Mesangial cell (primary cell): ENCODE data around the gene TUBE1. TPM values are rescaled to one million over a fixed set of nuclear protein-coding genes. Genes with fewer than 3 reads are reported as not detected.

ENCODE experiments used
- total RNA-seq: library from RNA; depleted of rRNA; stranded (reverse); fragments of >200 nt; gene quantifications from 2 replicates; pipeline ENCODE4 v1.2.3, GENCODE V29; 2015

The TUBE1 gene, protein sequence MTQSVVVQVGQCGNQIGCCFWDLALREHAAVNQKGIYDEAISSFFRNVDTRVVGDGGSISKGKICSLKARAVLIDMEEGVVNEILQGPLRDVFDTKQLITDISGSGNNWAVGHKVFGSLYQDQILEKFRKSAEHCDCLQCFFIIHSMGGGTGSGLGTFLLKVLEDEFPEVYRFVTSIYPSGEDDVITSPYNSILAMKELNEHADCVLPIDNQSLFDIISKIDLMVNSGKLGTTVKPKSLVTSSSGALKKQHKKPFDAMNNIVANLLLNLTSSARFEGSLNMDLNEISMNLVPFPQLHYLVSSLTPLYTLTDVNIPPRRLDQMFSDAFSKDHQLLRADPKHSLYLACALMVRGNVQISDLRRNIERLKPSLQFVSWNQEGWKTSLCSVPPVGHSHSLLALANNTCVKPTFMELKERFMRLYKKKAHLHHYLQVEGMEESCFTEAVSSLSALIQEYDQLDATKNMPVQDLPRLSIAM
- 10.6 and 13.7 TPM in 2 replicates for total RNA-seq

DNA sequence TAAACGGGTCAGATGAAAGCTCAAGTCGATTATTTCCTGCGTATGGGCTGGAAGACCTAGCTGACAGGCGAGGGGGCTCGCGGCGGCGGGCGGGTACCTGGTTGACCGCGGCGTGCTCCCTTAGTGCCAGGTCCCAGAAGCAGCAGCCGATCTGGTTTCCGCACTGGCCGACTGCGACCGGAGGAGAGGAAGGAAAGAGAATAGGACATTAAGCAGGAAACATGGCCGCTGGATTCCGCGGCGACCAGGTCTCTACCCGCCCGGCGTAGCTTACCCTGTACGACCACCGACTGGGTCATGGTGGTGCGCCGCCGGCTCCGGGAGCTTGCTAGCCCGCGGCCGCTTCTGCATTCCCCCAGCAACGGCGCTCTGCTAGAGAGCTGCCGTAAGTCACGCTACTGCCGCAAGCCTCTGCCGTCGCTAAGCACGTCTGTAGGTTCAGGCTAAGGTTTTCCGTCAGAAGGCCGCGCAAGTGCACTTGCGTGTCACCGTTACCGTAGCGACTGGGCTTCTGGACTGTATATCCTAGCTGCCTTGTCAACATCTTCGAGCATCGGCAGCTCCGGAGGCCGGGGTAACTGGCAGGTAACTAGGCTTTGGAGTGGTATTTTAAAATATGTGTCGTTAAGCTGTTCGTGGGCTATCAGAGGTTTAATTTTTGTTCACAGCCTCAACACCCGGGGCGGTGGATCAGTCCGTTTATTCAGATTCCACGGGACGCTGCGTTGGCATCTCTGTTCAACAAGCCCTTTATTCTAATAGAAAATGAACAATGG is at the start of gene TUBE1, which contains the start of gene FAM229B:
TSS of gene TUBE1 (minus strand) at position 347 of the 776 bp plus-strand sequence. CDS start at position 299, 48 bp downstream.
TSS of gene FAM229B (plus strand) at position 456 of the 776 bp plus-strand sequence. CDS start 11,693 bp downstream, outside the sequence.

DNA sequence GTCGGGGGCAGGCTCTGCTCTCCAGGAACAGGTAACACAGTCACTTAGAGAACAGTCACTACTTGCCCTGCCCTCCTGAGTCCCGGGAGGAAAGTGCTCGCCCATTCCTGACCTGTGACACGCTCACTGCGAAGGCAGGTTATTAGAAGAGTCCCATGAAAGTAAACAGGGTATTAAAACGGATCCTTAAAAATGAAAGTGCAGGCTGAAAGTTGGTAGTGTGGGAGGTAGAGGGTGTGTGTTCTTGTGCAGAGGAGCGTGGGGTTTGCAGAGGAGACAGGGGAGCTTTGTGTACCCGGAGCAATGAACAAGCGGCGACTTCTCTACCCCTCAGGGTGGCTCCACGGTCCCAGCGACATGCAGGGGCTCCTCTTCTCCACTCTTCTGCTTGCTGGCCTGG is 33.3 kb downstream of the TUBE1 start, which contains the start of gene CCN6:
TSS of gene CCN6 (plus strand) at position 104 of the 400 bp plus-strand sequence. CDS start at position 358, 254 bp downstream.

Other genes with a start within 250 kb of the TUBE1 start
- gene FYN, start 214.0 kb downstream of the TUBE1 start, total RNA-seq: 19.2 and 31.8 TPM in 2 replicates
- gene CCN6, start 33.4 kb downstream of the TUBE1 start, total RNA-seq: 0.33 TPM in 1 of 2 replicates, not detected in the other
- gene FAM229B, start 109 bp upstream of the TUBE1 start, total RNA-seq: 3.7 and 13.2 TPM in 2 replicates
- gene LAMA4, start 167.1 kb upstream of the TUBE1 start, total RNA-seq: 2.8 and 8.5 TPM in 2 replicates